LHCN-M2 (cell line): ENCODE data around the gene PINLYP. TPM values are rescaled to one million over a fixed set of nuclear protein-coding genes. Genes with fewer than 3 reads are reported as not detected.
"Not testable (repeated sequence)": the region's sequence is repeated elsewhere in the genome, so short reads cannot be mapped to it uniquely, and the experiment has no call there.

Source experiments
- DNase-seq: peaks from one replicate; pipeline ENCODE4 v3.0.0-alpha.2; 2012; ENCODE audit warnings: low read depth
- total RNA-seq: library from RNA; depleted of rRNA; stranded (reverse); fragments of >200 nt; gene quantifications from 2 replicates; pipeline ENCODE4 v1.2.3, GENCODE V29; 2014

PINLYP gene
- total RNA-seq, 1 experiment from 2014 or later: 0.29 TPM

DNA sequence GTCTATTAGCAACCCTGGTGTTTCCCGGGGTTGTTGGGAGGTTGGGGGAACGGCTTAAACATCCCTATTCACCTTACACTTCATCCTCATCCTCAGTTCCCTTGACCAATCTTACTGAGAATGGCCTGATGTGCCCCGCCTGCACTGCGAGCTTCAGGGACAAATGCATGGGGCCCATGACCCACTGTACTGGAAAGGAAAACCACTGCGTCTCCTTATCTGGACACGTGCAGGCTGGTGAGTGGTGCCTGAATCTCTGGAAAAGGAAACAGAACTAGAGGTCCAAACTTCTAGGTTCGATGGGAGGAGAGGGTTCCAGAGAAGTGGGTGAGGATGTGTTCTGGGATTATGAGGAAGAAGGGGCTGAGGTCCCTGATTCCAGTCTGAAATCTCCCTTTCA is 5.9 kb downstream of the PINLYP start:
- no peak for DNase-seq

GRCh38 chr19:43582495-43582894 is 6.9 kb downstream of the PINLYP start:
- no peak for DNase-seq

- DNase-seq: no peak
Measured at GRCh38 chr19:43584484-43584883, 8.9 kb downstream of the PINLYP start.

GRCh38 chr19:43586346-43586745 is 10.7 kb downstream of the PINLYP start:
- no peak for DNase-seq

DNA sequence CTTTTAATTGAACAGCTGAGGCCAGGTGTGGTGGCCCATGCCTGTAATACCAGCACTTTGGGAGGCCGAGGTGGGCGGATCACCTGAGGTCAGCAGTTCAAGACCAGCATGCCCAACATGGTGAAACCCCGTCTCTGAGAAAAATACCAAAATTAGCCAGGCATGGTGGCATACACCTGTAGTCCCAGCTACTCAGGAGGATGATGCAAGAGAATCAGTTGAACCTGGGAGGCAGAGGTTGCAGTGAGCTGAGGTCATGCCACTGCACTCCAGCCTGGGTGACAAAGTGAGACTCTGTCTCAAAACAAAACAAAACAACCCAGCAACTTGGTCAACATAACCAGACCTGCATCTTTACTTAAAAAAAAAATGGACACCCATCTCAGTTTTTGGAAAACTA is 11.4 kb downstream of the PINLYP start:
- not testable (repeated sequence) for DNase-seq

GRCh38 chr19:43589277-43589676 is 13.7 kb downstream of the PINLYP start:
- no peak for DNase-seq

DNA sequence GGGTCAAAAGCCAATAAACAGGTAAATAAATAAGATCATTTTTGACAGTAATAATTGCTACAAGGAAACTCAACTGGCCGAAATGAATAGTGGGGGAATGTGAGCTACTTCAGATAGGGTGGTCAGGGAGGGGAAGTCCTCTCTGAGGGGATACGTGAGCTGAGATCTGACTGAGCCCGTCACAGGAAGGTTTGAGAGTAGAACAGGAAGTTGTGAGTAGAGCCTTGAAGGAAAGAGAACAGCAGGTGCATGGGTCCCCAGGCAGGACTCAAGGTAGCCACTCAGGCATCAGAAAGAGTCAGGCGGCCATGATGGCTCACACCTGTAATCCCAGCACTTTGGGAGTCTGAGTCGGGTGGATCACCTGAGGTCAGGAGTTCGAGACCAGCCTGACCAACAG is 14.1 kb downstream of the PINLYP start:
- no peak for DNase-seq

DNA sequence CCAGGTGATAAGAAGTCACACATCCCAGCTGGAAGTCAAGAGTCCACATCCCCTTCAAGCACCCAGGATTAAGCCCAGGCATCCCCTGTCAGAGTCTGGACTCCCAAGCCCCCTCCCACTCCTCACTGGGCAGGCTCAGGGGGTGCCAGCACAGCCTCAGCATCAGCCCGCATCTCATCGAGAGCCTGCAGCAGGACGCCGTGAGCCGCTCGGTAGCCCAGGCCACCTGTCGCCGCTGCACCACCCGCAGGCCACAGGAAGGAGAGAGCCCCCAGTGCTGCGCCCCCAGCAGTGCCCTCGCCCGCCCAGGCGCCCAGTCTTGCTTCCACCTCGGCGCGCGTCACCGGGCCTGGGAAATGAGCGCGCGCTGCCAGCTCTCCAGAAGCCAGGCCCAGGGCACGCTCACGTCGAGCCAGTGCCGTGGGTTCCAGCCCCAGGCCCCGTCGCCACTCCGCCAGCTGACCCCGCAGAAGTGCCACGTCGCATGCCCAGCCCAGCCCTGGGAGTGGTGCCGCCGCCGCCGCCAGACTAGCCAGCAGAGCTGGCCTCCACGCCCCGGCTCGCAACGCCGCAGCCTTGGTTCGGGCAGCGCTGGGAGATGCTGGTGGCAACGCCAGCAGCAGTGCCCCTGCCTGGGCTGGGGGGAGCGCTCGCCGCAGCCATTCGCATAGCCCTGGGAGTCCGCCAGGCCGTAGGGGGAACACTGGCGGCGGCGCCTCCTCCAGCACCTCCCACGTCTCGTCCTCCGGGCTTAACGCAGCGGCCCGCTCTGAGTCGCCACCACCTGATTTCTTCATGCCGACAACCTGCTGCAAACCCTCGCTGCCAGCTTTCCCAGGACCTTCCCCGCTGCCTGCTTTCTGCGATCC is 16.5 kb downstream of the PINLYP start:
- DNase-seq: no peak

DNA sequence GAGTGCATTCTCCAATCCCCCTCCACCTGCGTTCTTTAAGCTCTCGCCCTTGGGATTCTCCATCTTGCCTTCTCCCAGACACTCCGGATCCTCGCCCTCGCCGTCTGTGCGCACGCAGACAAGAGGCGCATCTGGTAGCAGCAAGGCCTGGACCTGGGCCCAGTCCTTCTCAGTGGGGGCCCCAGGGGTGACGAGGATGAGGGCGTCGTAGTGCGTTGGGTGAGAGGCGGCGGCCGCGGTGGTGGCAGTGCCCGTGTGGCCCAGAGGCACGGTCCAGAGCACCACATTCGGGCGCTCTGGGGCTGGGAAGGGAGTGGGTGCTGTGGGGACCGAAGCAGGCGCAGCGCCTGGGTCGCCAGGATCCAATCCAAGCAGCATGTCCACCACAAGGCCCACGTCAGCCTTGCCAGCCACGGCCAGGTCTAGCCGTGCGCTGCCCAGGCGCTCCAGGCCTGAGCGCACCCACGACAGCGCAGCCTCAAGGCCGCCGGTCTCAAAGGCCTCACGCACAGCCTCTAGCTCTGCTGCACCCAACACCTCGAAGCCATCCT is 17.3 kb downstream of the PINLYP start:
- no peak for DNase-seq

GRCh38 chr19:43594081-43594697 is 18.6 kb downstream of the PINLYP start:
- no peak for DNase-seq

DNA sequence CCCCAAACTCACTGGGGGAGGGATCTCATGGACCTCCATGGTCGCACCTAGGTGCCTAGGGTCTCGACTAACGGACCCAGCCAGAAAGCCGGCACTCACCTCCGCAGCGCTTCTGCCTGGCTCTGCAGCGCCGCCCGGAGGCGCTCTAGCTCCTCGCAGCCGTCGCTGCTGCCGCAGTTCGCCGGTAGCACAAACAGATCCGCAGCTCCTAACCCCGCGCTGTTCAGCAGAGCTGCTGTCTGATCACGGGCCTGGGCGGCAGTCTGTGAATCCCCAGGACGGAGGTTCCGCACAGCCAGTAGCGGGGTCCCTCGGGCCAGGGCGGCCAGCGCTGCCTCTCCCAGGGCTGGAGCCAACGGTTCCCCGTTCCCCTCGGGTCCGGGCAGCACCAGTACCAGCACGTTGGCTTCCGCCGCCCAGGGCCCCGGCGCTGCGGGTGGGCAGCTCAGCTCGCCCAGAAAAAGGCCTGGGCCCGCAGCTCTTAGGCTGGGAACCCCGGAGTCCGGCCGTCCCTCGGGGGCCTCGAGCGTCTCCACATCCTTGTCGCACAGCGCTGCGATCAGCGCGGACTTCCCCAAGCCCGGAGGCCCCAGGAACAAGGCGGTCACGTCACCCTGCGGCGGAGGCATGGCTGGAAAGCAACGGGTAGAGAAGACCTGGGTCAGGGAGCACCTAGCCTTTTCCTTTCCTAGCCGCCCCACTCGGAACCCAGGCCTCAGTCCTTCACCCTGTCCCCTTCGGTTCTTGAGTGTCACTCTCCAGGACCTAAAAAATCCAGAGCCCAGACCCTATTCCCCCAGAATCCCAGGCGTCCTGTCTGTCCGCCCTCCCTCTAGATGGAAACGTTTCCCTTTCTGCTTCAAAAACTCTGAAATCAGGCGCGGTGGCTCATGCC is 19.4 kb downstream of the PINLYP start:
- DNase-seq: peak; percentile 44

- no peak for DNase-seq
Measured at GRCh38 chr19:43595605-43595998, 20.0 kb downstream of the PINLYP start.

GRCh38 chr19:43595999-43596841 is 20.6 kb downstream of the PINLYP start, which contains the start of the genes IRGQ and ZNF576:
IRGQ (minus strand) TSS chr19:43596134; CDS start chr19:43595338, 796 bp downstream.
ZNF576 (plus strand) TSS chr19:43596595; CDS start chr19:43597109, 514 bp downstream.
- DNase-seq: peak; percentile 99

- no peak for DNase-seq
Measured at GRCh38 chr19:43596842-43597461, 21.4 kb downstream of the PINLYP start.

DNA sequence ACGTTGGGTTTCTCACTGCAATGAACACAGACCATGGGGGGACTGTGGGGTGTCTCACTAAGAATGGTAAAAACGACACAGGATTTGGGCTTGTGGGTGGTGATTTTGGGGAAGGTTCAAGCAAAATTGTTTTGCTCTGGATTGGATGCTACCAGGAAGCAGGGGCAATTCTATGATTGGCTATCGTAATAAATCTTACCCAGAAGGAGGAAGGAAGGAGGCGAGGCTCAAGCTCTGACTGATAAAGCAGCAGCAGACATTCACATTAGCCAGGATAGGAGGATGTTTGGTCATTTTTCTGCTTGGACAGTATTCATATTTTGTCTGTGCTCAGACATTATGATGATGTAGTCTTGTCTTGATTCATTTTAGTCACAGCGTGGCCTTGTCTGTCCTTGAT is 22.3 kb downstream of the PINLYP start:
- no peak for DNase-seq

DNA sequence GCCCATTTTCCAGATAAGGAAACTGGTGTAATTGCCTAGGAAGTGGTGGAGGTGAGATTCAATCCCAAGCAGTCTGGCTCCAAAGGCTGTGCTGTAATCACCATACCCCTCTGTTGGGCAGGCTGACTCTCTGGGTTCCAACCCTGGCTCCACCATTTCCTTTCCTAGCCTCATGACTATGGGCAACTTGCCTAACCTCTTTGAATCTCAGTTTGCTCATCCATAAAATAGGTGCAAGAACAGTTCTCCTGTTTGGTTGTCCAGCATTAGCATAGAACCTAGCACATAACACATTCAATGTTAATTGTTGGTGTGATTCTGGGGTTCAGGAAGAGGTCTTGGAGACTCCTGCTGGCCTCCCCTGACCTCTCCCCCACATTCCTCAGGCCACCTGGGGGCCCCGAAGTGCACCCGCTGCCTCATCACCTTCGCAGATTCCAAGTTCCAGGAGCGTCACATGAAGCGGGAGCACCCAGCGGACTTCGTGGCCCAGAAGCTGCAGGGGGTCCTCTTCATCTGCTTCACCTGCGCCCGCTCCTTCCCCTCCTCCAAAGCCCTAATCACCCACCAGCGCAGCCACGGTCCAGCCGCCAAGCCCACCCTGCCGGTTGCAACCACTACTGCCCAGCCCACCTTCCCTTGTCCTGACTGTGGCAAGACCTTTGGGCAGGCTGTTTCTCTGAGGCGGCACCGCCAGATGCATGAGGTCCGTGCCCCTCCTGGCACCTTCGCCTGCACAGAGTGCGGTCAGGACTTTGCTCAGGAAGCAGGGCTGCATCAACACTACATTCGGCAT is 23.0 kb downstream of the PINLYP start:
- no peak for DNase-seq

- DNase-seq: no peak
Measured at GRCh38 chr19:43599635-43600295, 24.2 kb downstream of the PINLYP start.

DNA sequence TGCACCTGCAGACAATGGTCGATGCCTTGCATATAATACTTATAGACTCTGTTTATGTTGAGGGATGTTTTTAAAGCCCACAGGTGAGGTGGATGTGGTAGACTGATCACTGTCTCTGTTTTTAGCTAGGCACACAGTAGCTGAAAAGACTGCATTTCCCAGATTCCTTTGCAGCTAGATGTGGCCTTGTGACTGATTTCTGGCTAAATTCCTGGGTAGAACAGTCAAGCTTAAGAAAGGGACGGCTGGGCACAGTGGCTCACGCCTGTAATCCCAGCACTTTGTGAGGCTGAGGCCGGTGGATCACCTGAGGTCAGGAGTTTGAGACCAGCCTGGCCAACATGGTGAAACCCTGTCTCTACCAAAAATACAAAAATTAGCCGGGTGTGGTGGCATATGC is 24.7 kb downstream of the PINLYP start:
- not testable (repeated sequence) for DNase-seq
